Skeletal muscle satellite cell (primary cell): Measurements from ENCODE around the gene RGS17. TPM values are rescaled to one million over a fixed set of nuclear protein-coding genes. Genes with fewer than 3 reads are reported as not detected.

Source experiments
- H3K27me3 ChIP-seq: 2 replicates; pipeline ENCODE4 v1.7.0; 2013; ENCODE audit warnings: low read length; ENCODE audit not compliant: control insufficient read depth, insufficient read depth
- H3K36me3 ChIP-seq: 2 replicates; pipeline ENCODE4 v1.7.0; 2013; ENCODE audit warnings: mild to moderate bottlenecking, control low read depth, low read length; ENCODE audit not compliant: insufficient read depth
- H3K4me1 ChIP-seq: 2 replicates; pipeline ENCODE4 v1.7.0; 2013; ENCODE audit warnings: low read length; ENCODE audit not compliant: control insufficient read depth, insufficient read depth
- H3K4me2 ChIP-seq: 2 replicates; pipeline ENCODE4 v1.7.0; 2013; ENCODE audit warnings: mild to moderate bottlenecking, low read length
- H3K4me3 ChIP-seq: 2 replicates; pipeline ENCODE4 v1.7.0; 2013; ENCODE audit warnings: low read length
- H3K9ac ChIP-seq: 2 replicates; pipeline ENCODE4 v1.7.0; 2013; ENCODE audit warnings: mild to moderate bottlenecking, low read depth, low read length, moderate library complexity
- H3K9me3 ChIP-seq: replicated peaks from 2 replicates; pipeline ENCODE4 v1.7.0; 2013; ENCODE audit warnings: mild to moderate bottlenecking, control low read depth, low read length
- total RNA-seq: library from RNA; depleted of rRNA; stranded (reverse); fragments of >200 nt; gene quantifications from 2 replicates; pipeline ENCODE4 v1.2.3, GENCODE V29; 2012; rRNA removed

Gene RGS17
- total RNA-seq: 19.0 and 36.8 TPM in 2 replicates

- H3K9me3 ChIP-seq: no peaks in the 10 kb centered on the region
- peaks cover 6% of the 10 kb centered on the region for H3K4me1 ChIP-seq
- no peaks in the 10 kb centered on the region for H3K27me3 ChIP-seq
- peak within 1 kb of the TSS; percentile 81 for H3K9ac ChIP-seq
- H3K4me2 ChIP-seq: peak within 1 kb of the TSS; percentile 88
- no peaks in the 10 kb centered on the region for H3K36me3 ChIP-seq
- H3K4me3 ChIP-seq: peak within 1 kb of the TSS; percentile 89
Observed at GRCh38 chr6:153131037-153131981, at the start of gene RGS17. Gene RGS17, minus strand, starts transcription at chr6:153131282. Its CDS starts 87,264 bp downstream, at chr6:153044018.

GRCh38 chr6:153172815-153173214, 41.7 kb upstream of the RGS17 start:
- no peak overlapping the region for H3K4me2 ChIP-seq

DNA sequence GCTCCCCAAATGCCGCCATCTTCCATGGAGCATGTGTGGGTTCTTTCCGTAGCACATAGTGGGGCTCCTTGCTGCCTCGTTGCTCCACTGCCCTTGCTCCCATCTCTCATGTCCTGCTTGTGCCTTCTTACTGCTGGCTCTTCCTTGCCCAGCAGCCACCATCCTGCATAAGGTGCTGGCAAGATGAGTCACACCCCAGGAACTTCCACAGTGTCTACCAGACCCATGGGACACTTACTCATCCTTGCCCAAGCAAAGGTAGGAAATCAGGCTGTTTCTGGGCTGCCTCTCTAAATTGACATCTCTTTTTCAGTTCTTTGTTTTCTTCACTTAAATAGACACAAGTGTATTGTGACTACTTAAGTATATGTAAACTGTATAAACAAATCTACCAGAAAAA, 39.4 kb upstream of the RGS17 start:
- Histone ChIP-seq H3K4me2 (peak overlapping the region; percentile 25), H3K36me3 (no peaks in the 10 kb centered on the region), H3K27me3 (no peaks in the 10 kb centered on the region), H3K9me3 (no peaks in the 10 kb centered on the region), H3K4me1 (peaks cover 36% of the 10 kb centered on the region), H3K9ac (no peak overlapping the region), H3K4me3 (no peak overlapping the region)

More at GRCh38 chr6:153172815-153173214, 41.7 kb upstream of the RGS17 start:
- no peak overlapping the region for H3K4me3 ChIP-seq
- H3K36me3 ChIP-seq: no peaks in the 10 kb centered on the region
- no peak overlapping the region for H3K9ac ChIP-seq
- no peaks in the 10 kb centered on the region for H3K9me3 ChIP-seq
- peaks cover 21% of the 10 kb centered on the region for H3K4me1 ChIP-seq
- H3K27me3 ChIP-seq: no peaks in the 10 kb centered on the region

GRCh38 chr6:153167907-153168306, 36.8 kb upstream of the RGS17 start:
- Histone ChIP-seq H3K4me1 (peaks cover 36% of the 10 kb centered on the region), H3K9ac (peak overlapping the region; percentile 76), H3K4me3 (peak overlapping the region; percentile 35), H3K27me3 (no peaks in the 10 kb centered on the region), H3K9me3 (no peaks in the 10 kb centered on the region), H3K4me2 (peak overlapping the region; percentile 75), H3K36me3 (no peaks in the 10 kb centered on the region)

DNA sequence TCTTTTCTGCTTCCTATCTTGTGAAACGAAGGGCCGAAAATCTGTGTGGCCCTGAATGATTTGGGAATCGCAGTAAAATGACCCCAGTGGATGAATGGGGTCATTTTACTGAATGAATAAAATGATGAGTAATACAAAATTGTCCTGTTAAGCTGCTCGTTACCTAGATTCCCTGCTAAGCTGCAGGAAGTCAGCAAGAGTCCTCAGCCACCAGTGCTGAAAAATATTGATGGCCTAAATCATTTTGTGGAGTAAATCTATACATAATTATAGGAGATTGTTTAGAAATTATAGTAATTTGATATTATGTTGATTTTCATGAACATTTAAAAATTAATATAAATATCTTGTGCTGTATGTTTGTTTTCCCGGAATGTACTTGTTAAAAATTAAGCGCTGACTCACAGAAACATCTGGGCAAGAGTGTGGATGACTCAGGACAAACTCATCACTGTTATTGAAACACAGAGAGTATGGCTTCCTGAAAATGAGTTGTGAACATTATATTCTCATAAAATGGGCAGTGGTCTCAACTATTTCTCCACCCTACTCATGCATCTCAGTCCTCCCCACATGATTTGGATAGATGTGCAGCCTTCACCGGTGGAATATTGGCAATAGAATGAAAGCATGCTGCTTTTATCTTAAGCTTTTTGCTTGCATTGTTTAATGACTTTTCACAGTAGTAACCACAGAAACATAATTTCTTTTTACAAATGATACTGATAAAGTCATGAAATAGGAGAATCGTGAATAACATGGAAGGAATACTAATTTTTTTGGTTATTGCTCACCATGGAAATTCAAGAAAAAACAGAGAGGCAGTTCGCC, 36.2 kb upstream of the RGS17 start:
- Histone ChIP-seq H3K9me3 (no peaks in the 10 kb centered on the region), H3K9ac (peak overlapping the region; percentile 76), H3K4me3 (peak overlapping the region; percentile 35), H3K36me3 (no peaks in the 10 kb centered on the region), H3K4me2 (peak overlapping the region; percentile 75), H3K27me3 (no peaks in the 10 kb centered on the region), H3K4me1 (peaks cover 36% of the 10 kb centered on the region)

DNA sequence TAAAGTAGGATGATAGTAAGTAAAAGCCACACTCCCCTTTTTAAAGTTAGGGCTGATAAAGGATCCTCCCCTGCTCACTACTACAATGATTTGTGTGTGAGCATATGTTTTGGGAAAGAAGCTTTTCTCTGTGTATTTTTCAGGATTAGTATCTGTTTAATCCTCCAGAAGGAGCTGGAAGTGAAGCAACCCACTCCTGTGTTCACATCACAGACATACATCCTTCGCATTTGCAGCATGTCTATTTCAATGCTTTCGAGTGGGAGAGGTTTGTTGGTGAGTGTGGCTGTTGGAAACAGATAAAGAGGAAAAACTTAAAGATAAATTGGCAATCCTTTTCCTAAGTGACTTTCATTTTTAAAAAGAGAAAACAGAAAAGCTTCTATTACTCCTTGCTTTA, 31.6 kb upstream of the RGS17 start:
- Histone ChIP-seq H3K36me3 (no peaks in the 10 kb centered on the region), H3K4me2 (no peak overlapping the region), H3K9me3 (no peaks in the 10 kb centered on the region), H3K4me1 (peaks cover 13% of the 10 kb centered on the region), H3K4me3 (no peak overlapping the region), H3K27me3 (no peaks in the 10 kb centered on the region), H3K9ac (no peak overlapping the region)

DNA sequence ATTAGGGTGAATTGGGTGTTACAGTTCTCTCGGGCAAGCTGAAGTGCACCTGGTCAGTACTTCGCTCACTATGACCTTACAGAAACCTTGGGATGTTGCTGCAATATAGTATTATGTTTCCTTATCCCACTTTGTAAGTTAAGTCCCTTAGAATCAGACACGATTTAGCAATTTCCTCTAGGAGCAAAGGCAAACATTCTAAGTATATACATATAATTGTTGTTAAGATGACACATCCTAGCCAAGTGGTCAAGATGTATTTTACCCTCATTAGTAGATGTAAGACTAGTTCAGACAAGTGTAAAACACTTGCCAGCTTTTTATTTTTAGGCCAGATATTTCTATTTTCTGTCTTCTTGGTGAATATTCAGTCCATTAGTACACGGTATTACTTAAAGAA, 31.1 kb upstream of the RGS17 start:
- Histone ChIP-seq H3K9me3 (no peaks in the 10 kb centered on the region), H3K36me3 (no peaks in the 10 kb centered on the region), H3K4me1 (peaks cover 10% of the 10 kb centered on the region), H3K9ac (no peak overlapping the region), H3K4me2 (no peak overlapping the region), H3K4me3 (no peak overlapping the region), H3K27me3 (no peaks in the 10 kb centered on the region)

- Histone ChIP-seq H3K4me3 (no peak overlapping the region), H3K36me3 (no peaks in the 10 kb centered on the region), H3K4me2 (no peak overlapping the region), H3K4me1 (no peaks in the 10 kb centered on the region), H3K9me3 (no peaks in the 10 kb centered on the region), H3K27me3 (no peaks in the 10 kb centered on the region), H3K9ac (no peak overlapping the region)
Observed at GRCh38 chr6:153160221-153160620, 29.1 kb upstream of the RGS17 start.

GRCh38 chr6:153150752-153151440, 19.8 kb upstream of the RGS17 start:
- Histone ChIP-seq H3K4me1 (peaks cover 13% of the 10 kb centered on the region), H3K9me3 (no peaks in the 10 kb centered on the region), H3K4me2 (peak overlapping the region; percentile 90), H3K27me3 (no peaks in the 10 kb centered on the region), H3K9ac (peak overlapping the region; percentile 50), H3K4me3 (peak overlapping the region; percentile 76), H3K36me3 (no peaks in the 10 kb centered on the region)

- peak overlapping the region; percentile 76 for H3K4me3 ChIP-seq
Observed at GRCh38 chr6:153150371-153150751, 19.3 kb upstream of the RGS17 start.

GRCh38 chr6:153149891-153150290, 18.8 kb upstream of the RGS17 start:
- no peak overlapping the region for H3K4me2 ChIP-seq
- no peak overlapping the region for H3K4me3 ChIP-seq
- peaks cover 13% of the 10 kb centered on the region for H3K4me1 ChIP-seq
- H3K27me3 ChIP-seq: no peaks in the 10 kb centered on the region
- H3K9ac ChIP-seq: no peak overlapping the region
- H3K9me3 ChIP-seq: no peaks in the 10 kb centered on the region
- no peaks in the 10 kb centered on the region for H3K36me3 ChIP-seq

More at GRCh38 chr6:153150371-153150751, 19.3 kb upstream of the RGS17 start:
- Histone ChIP-seq H3K27me3 (no peaks in the 10 kb centered on the region), H3K4me2 (peak overlapping the region; percentile 90), H3K9me3 (no peaks in the 10 kb centered on the region), H3K36me3 (no peaks in the 10 kb centered on the region), H3K4me1 (peaks cover 13% of the 10 kb centered on the region), H3K9ac (peak overlapping the region; percentile 50)
